Stimulated activated CD4-positive, alpha-beta T cell treated with anti-CD3 and anti-CD28 coated beads, Interleukin-1b, Interleukin-23, amount 100 ng/mL, for 48 hours (primary cell): Measurements from ENCODE around the gene PRIMA1.

ENCODE experiments used
- DNase-seq: peaks from one replicate; pipeline ENCODE4 v3.0.0-alpha.2; 2020

Gene PRIMA1

GRCh38 chr14:93793555-93794324 lies 5.5 kb upstream of the PRIMA1 start:
- no peak for DNase-seq

GRCh38 chr14:93792391-93792790 lies 4.1 kb upstream of the PRIMA1 start:
- no peak for DNase-seq

DNA sequence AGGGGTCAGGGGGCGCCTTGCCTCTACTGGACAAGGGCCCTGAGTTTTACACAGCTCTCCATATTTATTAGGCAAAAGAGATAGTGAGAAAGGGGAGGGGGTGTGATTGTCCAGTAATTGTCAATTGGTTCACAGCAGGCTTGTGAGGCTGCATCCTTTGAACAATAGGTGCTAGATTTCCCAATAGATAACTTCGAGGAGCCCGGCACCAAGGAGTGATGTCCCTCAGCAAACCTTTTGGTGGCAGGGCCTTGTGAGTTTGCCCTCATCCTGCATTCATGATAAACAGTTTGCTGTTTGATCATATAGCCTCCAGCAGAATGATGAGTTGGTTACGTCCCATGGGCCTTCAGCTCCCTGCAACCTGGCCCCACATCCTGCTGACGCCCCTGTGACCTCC lies 2.7 kb upstream of the PRIMA1 start:
- DNase-seq = no peak

DNA sequence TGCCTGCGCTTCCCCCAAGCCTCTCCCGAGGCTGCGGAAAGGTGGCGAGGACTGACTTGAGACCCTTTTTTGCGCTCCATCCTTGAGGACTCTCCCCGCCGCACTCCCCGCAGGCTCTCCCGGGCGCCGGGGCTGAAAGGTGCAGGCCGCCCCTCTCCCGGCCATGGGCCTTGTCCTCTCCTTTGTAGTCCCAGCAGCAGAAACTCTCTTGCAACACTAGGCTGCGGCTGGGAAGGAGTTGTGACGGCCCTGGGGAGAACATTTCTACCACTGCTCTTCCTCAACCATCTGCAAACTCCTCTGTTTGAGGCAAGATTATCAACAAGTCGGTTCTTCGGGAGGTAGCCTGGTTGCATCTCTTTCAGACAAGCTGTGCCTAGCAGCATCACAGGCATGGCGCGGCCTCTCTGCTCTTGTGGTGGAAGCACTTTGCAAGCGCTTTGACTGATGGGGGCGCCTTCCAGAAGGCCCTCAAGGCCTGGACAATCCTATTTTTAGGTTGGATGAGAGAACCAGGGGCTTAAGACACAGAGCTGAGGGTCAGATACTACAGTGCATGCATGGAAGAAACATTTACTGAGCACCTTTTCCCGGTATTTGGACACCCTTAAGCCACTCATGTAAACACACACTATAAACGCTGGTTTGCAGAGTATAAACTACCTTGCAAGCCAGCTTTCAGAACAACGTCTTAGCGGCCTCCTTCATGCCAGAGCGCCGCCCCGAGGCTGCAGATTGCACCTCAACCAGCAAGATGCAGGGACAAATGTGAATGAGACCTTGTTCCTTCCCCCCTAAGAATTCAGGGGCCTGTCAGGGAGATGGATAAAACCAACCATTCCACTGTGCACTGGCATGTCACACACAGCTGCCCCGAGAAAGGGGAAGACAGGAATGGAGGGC lies 1.2 kb upstream of the PRIMA1 start:
- DNase-seq = no peak

GRCh38 chr14:93788543-93789227 lies 400 bp upstream of the PRIMA1 start:
- DNase-seq = no peak

DNA sequence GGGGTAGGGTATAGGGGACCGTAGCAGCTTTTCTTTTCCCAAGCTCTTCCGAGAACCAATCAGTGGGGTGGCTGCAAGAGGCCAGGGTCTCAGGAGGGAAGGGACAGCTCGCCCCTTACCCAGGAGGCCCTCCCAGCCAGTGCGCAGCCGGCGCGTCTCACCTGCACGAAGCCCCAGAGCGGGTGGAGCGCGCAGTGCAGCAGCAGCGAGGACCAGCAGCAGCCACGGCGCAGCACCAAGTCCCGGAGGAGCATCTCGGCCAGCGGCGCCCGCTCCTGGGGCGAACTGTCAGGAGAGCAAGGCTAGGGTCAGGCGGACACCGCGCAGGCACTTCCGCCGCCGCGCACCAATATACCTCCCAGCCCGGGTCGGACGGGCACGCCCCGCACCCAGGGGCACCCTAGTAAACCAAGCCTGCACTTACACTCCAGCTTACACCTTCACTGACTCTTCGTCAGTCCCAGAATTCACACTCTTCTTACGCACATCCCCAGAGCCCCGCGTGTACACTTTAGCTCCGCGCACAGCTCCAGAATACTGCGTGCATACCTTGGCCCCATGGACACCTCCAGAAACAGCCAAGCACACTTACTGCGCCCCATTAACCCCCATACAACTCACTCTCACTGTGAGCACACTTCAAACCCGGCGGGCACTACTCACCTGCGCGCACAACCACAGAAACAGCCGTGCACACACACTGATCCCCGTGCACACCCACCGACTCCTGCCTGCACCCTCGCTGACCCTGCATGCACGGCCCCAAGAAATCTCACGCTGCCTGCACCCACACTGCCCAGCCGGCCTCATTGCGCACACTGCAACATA lies 606 bp downstream of the PRIMA1 start:
- DNase-seq = no peak

DNA sequence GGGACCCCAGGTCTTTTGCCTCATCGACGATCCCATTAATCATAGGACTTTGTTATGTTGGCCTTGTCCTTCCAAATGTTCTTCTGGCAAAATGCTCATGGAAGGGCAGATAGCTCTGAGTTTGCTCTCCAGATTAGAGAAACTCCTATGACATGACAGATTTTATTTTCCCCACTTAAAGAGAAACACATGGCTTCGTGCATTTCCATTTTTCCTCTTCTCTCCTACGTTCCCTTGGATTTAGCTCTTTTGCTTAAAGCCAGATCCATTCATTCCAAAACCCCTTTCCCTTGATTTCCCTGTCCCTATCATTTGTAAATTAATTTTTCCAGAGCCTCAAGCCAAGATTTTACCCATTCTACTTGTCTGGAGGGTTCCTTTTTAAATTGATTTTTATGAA lies 2.9 kb downstream of the PRIMA1 start:
- no peak for DNase-seq

DNA sequence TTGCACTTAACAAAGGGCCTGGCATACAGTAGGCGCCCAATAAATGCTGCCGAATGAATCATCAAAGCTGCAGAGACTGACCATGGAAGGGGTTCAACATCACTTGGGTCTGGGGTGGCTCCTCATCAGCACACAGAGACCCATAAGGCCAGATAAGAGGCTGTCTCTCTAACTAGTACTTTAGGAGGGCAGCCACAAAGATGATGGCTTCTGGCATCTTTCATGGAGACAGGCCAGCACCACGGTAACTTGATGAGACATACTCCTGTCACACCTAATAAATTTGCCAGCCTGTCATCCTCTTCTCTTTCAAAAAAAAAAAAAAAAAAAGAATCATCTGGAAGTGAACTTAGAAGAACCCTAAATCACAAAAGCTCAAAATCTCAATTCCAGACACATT lies 3.4 kb downstream of the PRIMA1 start:
- DNase-seq = no peak

GRCh38 chr14:93780813-93781400 lies 7.4 kb downstream of the PRIMA1 start:
- DNase-seq = no peak

DNA sequence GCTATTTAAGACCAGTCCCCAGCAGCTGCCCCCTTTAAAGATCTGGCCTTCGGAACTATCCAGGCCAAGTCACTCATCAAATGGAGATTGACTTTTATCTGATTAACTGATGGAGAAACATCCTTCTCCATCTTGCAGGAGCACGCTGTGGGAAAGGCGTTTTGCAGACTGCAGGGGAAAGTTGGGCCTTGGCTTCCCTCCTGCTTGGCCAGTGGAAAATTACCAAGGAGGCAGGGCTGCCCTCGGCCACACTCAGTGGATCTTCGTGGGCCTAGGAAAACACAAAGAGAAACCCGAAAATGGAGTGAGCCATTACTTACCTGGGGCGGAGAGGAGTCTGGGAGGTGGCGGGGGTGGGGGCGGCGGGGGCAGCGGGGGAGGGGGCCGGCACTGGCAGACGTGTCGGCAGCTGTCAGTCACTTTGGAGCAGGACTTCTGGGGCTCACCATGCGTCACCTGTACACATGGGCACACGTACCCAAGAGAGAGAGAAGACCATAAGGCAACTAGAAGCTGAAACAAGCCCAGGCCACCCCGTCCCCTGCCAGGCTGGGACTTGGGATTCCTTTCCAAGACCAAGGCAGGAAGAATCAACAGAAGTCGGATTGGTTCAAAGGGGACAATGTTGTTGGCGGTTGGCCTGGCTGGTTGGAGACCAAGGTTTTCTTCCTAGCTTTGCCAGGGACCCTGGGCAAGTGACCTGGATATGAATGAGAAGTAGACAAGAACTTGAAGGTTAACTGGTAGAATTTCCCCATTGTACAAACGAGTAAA lies 9.2 kb downstream of the PRIMA1 start:
- DNase-seq = no peak

DNA sequence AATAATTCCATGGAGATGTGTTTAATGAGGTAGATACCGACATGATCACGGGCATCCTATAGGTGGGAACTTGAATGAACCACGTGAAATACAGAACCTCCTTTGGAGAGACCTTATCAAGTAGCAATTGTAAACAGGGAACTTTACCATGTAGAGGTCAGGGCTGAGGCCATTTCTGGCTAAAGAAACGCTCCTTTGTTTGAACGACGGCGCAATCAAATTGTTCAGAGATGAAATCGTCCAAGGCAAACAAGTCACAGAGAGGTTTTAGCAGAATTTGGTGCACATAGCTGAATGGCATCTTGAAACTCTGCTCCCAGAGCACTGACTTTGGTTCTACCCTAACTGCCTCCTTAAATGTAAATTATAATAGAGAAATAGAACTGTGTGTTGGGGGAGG lies 9.8 kb downstream of the PRIMA1 start:
- DNase-seq = no peak

GRCh38 chr14:93775744-93776143 lies 12.5 kb downstream of the PRIMA1 start:
- DNase-seq = no peak

DNA sequence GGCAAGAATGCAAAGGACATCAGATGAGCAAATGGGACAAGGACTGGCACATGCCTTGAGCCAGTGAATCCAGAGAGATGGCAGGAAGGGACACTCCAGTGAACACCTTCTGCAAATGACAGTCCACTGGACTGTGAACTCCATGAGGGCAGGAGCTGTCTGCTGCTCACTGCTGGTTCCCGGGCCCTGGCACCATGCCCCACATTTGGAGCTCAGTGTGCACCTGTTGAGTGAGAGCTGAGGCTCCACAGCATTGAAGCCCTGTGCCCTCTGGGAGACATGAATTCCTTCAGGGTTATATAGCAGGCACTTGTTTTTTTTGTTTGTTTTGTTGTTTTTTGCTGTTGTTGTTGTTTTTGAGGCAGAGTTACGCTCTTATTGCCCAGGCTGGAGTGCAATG lies 13.1 kb downstream of the PRIMA1 start:
- DNase-seq = no peak

- no peak for DNase-seq
Measured at GRCh38 chr14:93772263-93772662, 16.0 kb downstream of the PRIMA1 start.

GRCh38 chr14:93765970-93766369 lies 22.3 kb downstream of the PRIMA1 start:
- DNase-seq = no peak

DNA sequence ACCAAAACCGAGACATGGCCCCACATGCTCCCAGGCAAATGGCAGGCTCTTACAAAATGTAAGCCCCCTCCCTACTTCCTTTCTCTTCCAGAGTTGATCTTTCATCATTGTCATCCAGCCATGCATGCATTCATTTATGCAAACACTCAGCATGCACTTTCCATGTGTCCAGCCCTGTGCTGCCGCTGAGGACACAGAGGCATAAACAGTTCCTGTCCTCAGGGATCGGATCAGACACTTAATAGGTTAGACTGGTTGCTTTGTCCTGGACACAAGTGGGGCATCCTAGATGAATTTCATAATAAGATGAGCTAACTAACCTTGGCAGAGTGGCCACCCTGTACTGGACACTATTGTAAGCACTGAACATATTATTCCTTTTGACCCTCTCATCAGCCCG lies 23.1 kb downstream of the PRIMA1 start:
- no peak for DNase-seq

- no peak for DNase-seq
Measured at GRCh38 chr14:93764211-93764659, 24.1 kb downstream of the PRIMA1 start.

- DNase-seq = no peak
Measured at GRCh38 chr14:93759719-93760307, 28.5 kb downstream of the PRIMA1 start.

- DNase-seq = no peak
Measured at GRCh38 chr14:93757206-93757605, 31.1 kb downstream of the PRIMA1 start.

GRCh38 chr14:93753647-93754046 lies 34.6 kb downstream of the PRIMA1 start:
- no peak for DNase-seq

DNA sequence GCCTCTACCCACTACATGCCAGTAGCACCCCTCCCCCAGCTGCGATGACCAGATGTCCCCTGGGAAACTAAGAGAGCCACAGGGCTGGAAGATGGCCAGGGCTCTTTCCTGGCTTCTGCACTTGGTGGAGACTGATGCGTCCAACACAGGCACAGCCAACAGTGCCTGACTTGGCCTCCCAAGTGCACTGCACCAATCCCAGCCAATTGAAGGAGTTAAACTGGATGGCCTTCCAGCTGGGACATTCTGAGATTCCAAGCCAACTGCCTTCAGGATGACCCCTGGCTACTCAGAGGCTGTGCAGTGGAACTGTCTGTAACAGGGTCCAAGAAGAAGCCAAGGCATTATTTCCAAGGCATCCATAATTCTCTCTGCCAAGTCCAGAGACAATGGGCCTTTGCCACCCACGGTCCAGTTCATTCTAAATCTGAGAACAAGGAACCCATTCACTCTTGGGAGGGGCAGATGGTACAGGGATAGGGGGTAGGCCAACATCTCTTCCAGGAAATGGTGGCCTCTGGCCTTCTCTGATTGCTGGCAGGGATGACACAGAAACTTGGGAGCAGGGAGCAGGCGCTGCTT lies 35.2 kb downstream of the PRIMA1 start:
- DNase-seq = no peak
